ENCODE results near the gene MYO5B.

GRCh38 chr18:49878567-49879270, 316.2 kb downstream of the MYO5B start:
- TF ChIP-seq EZH2 (IDR thresholded peaks at IDR 0.05; ENCODE audit: borderline replicate concordance, insufficient read depth, low read depth, low read length, poor library complexity, severe bottlenecking), result no peak
- TF ChIP-seq, protein P1, sequence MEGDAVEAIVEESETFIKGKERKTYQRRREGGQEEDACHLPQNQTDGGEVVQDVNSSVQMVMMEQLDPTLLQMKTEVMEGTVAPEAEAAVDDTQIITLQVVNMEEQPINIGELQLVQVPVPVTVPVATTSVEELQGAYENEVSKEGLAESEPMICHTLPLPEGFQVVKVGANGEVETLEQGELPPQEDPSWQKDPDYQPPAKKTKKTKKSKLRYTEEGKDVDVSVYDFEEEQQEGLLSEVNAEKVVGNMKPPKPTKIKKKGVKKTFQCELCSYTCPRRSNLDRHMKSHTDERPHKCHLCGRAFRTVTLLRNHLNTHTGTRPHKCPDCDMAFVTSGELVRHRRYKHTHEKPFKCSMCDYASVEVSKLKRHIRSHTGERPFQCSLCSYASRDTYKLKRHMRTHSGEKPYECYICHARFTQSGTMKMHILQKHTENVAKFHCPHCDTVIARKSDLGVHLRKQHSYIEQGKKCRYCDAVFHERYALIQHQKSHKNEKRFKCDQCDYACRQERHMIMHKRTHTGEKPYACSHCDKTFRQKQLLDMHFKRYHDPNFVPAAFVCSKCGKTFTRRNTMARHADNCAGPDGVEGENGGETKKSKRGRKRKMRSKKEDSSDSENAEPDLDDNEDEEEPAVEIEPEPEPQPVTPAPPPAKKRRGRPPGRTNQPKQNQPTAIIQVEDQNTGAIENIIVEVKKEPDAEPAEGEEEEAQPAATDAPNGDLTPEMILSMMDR (IDR thresholded peaks at IDR 0.05), result no peak

Measured in B cell (primary cell).